ENCODE results near the gene PSMB3. TPM values are rescaled to one million over a fixed set of nuclear protein-coding genes. Genes with fewer than 3 reads are reported as not detected.

PSMB3 gene
- total and polyA plus RNA-seq, 9 of the 15 experiments (the other 6 are each of a cell fraction or from before 2014, with no cell fraction given), result 460 to 2,775 (median 574) TPM

GRCh38 chr17:38799501-38800236 is 47.1 kb downstream of the PSMB3 start, which contains the start of gene PIP4K2B (continued):
- TF ChIP-seq TOE1 (IDR thresholded peaks at IDR 0.05; ENCODE audit: borderline replicate concordance), result peak; percentile 88
- TF ChIP-seq TOE1 (CRISPR knock-in tag; IDR thresholded peaks at IDR 0.05; ENCODE audit: borderline replicate concordance, low read depth), result no peak
- peak; percentile 77; the same call in 1 of the 2 replicates for TF ChIP-seq ELF1 (tag; IDR thresholded peaks at IDR 0.05)
- peak; percentile 88 for TF ChIP-seq POLR2A (conservative IDR thresholded peaks at IDR 0.05)
- TF ChIP-seq TEAD1 (CRISPR knock-in tag; IDR thresholded peaks at IDR 0.05), result peak; percentile 60 to 64; a peak in 1 of 4 replicates
- TF ChIP-seq HNRNPLL (IDR thresholded peaks at IDR 0.05; ENCODE audit: low read depth, low read length, poor library complexity, severe bottlenecking), result peak; percentile 17
- 0 out of 2 replicates have a peak, but pooled peaks have one; percentile 3 for TF ChIP-seq GATAD2A (IDR thresholded peaks at IDR 0.05)
- TF ChIP-seq ZBTB17 (CRISPR knock-in tag; IDR thresholded peaks at IDR 0.05), result 0 out of 2 replicates have a peak, but pooled peaks have one; percentile 49
- peak; percentile 50 for TF ChIP-seq NFYB (IDR thresholded peaks at IDR 0.05; ENCODE audit: extremely low read depth, insufficient read length)
- peak; percentile 97 for TF ChIP-seq TCF7L2 (IDR thresholded peaks at IDR 0.05; ENCODE audit: low read depth, low read length)
- TF ChIP-seq, protein P1, sequence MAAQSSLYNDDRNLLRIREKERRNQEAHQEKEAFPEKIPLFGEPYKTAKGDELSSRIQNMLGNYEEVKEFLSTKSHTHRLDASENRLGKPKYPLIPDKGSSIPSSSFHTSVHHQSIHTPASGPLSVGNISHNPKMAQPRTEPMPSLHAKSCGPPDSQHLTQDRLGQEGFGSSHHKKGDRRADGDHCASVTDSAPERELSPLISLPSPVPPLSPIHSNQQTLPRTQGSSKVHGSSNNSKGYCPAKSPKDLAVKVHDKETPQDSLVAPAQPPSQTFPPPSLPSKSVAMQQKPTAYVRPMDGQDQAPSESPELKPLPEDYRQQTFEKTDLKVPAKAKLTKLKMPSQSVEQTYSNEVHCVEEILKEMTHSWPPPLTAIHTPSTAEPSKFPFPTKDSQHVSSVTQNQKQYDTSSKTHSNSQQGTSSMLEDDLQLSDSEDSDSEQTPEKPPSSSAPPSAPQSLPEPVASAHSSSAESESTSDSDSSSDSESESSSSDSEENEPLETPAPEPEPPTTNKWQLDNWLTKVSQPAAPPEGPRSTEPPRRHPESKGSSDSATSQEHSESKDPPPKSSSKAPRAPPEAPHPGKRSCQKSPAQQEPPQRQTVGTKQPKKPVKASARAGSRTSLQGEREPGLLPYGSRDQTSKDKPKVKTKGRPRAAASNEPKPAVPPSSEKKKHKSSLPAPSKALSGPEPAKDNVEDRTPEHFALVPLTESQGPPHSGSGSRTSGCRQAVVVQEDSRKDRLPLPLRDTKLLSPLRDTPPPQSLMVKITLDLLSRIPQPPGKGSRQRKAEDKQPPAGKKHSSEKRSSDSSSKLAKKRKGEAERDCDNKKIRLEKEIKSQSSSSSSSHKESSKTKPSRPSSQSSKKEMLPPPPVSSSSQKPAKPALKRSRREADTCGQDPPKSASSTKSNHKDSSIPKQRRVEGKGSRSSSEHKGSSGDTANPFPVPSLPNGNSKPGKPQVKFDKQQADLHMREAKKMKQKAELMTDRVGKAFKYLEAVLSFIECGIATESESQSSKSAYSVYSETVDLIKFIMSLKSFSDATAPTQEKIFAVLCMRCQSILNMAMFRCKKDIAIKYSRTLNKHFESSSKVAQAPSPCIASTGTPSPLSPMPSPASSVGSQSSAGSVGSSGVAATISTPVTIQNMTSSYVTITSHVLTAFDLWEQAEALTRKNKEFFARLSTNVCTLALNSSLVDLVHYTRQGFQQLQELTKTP (IDR thresholded peaks at IDR 0.05; ENCODE audit: low read depth in 1 of 2, partially characterized antibody in 2 of 2), result no peak
- no peak for TF ChIP-seq THRB (CRISPR knock-in tag; conservative IDR thresholded peaks at IDR 0.05)
- peak; percentile 94 for TF ChIP-seq GABPB1 (CRISPR knock-in tag; IDR thresholded peaks at IDR 0.05)
- peak; percentile 53; the same call in 1 of the 2 replicates for TF ChIP-seq GTF2E2 (tag; IDR thresholded peaks at IDR 0.05)
- TF ChIP-seq NR2C2 (CRISPR knock-in tag; IDR thresholded peaks at IDR 0.05), result no peak
- TF ChIP-seq NR2C2 (tag; IDR thresholded peaks at IDR 0.05), result peak; percentile 90
- peak; percentile 25 for TF ChIP-seq NFIC (IDR thresholded peaks at IDR 0.05)
- no peak for TF ChIP-seq SAFB2 (IDR thresholded peaks at IDR 0.05; ENCODE audit: borderline replicate concordance, low read depth, low read length, severe bottlenecking)
- TF ChIP-seq JUND (IDR thresholded peaks at IDR 0.05; ENCODE audit: borderline replicate concordance, low read depth, low read length), result peak; percentile 98
- TF ChIP-seq JUND (tag; IDR thresholded peaks at IDR 0.05; ENCODE audit: borderline replicate concordance, low read depth, low read length), result no peak; the same call in 2 of the 3 replicates
- peak; percentile 99 for TF ChIP-seq ATF7 (IDR thresholded peaks at IDR 0.05)
- TF ChIP-seq ZFPM2 (CRISPR knock-in tag; IDR thresholded peaks at IDR 0.05), result peak; percentile 65; the same call in 1 of the 2 replicates

Data from K562 (cell line).